ENCODE results near the gene GREB1. TPM values are rescaled to one million over a fixed set of nuclear protein-coding genes. Genes with fewer than 3 reads are reported as not detected.

The GREB1 gene
- total and polyA plus RNA-seq, 2 of the 4 experiments (the other 2 are of a cell fraction): 0.05 TPM; not detected in 1

DNA sequence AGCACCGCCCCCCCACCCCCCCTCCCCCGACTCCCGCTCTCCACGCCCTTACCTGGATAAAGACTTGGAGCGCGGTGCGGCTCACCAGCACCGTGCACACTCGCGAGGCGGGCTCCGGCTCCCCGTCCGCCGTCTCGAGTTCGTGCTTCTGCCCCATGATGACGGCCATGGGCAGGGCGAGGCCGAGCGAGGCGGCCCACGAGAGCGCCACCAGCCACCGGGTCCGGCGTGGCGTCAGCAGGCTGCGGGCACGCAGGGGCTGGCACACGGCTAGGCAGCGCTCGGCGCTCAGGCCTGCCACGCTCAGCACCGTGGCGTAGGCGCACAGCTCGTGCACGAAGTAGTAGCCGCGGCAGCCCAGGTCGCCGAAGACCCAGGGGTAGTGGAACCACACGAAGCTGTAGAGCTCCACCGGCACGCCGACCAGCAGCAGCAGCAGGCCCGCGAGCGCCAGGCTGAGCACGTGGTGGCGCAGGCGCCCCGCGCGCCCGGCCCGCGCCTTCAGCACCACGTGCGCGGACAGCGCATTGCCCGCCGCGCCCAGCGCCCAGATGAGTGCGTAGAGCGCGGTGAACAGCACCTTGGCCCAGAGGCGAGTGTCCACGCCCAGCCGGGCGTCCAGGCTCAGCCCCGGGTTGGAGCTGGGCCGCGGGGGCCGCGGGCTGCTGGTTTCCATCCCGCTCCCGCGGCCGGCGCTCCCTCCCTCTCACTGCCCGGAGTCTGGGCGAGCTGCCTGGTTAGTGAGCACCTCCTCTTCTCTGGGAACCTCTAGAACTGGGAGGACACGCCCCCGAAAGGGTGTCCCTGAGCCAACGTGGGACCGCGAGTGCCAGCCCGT, 135.8 kb downstream of the GREB1 start, which contains the start of gene NTSR2:
Gene NTSR2 (minus strand): TSS at position 742 of the 838 bp plus-strand sequence. CDS start 66 bp downstream, at position 676.
- H2AK5ac ChIP-seq (ENCODE audit: low read depth, low read length): no peak within 1 kb of the TSS
- intact Hi-C loops (cut with micrococcal nuclease): no loop called here
- TF ChIP-seq, protein P1, sequence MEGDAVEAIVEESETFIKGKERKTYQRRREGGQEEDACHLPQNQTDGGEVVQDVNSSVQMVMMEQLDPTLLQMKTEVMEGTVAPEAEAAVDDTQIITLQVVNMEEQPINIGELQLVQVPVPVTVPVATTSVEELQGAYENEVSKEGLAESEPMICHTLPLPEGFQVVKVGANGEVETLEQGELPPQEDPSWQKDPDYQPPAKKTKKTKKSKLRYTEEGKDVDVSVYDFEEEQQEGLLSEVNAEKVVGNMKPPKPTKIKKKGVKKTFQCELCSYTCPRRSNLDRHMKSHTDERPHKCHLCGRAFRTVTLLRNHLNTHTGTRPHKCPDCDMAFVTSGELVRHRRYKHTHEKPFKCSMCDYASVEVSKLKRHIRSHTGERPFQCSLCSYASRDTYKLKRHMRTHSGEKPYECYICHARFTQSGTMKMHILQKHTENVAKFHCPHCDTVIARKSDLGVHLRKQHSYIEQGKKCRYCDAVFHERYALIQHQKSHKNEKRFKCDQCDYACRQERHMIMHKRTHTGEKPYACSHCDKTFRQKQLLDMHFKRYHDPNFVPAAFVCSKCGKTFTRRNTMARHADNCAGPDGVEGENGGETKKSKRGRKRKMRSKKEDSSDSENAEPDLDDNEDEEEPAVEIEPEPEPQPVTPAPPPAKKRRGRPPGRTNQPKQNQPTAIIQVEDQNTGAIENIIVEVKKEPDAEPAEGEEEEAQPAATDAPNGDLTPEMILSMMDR (conservative IDR thresholded peaks at IDR 0.05; ENCODE audit: low read depth, low read length): 0 out of 2 replicates have a peak, but pooled peaks have one; percentile 15
- TF ChIP-seq MXI1 (IDR thresholded peaks at IDR 0.05; ENCODE audit: borderline replicate concordance, low read depth, low read length) (peak; percentile 98), SMC3 (IDR thresholded peaks at IDR 0.05; ENCODE audit: low read depth, low read length) (no peak), MAZ (IDR thresholded peaks at IDR 0.05; ENCODE audit: borderline replicate concordance, low read depth, low read length) (peak; percentile 16; the same call in 1 of the 2 replicates), POLR2A (IDR thresholded peaks at IDR 0.05; ENCODE audit: low read depth, low read length) (no peak), FOS (IDR thresholded peaks at IDR 0.05; ENCODE audit: low read depth, low read length) (no peak), RCOR1 (IDR thresholded peaks at IDR 0.05; ENCODE audit: insufficient replicate concordance, low read length) (peak; percentile 48), RAD21 (IDR thresholded peaks at IDR 0.05; ENCODE audit: low read length) (no peak; the same call in 1 of the 2 replicates)
- TF ChIP-seq, protein P2, sequence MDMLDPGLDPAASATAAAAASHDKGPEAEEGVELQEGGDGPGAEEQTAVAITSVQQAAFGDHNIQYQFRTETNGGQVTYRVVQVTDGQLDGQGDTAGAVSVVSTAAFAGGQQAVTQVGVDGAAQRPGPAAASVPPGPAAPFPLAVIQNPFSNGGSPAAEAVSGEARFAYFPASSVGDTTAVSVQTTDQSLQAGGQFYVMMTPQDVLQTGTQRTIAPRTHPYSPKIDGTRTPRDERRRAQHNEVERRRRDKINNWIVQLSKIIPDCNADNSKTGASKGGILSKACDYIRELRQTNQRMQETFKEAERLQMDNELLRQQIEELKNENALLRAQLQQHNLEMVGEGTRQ (IDR thresholded peaks at IDR 0.05; ENCODE audit: low read depth, low read length): peak; percentile 83

More for the DNA sequence above, 135.8 kb downstream of the GREB1 start, which contains the start of gene NTSR2:
- Histone ChIP-seq H4K5ac (ENCODE audit: low read depth, low read length) (no peak within 1 kb of the TSS), H3K23ac (ENCODE audit: low read depth, low read length) (no peak within 1 kb of the TSS), H3K18ac (ENCODE audit: low read depth, low read length) (no peak within 1 kb of the TSS), H3K27ac (ENCODE audit: insufficient read depth, low read length) (no peak within 1 kb of the TSS), H3K27me3 (ENCODE audit: control insufficient read depth, insufficient read depth, low read length) (peaks cover 58% of the 10 kb centered on the region), H3K79me1 (ENCODE audit: low read depth in 1 of 2, low read length in 2 of 2) (no peaks in the 10 kb centered on the region), H2BK120ac (ENCODE audit: low read depth, low read length) (no peak within 1 kb of the TSS), H3K9me3 (ENCODE audit: control insufficient read depth, insufficient read depth, low read length) (no peaks in the 10 kb centered on the region), H3K4me3 (ENCODE audit: insufficient read depth, low read depth, low read length) (no peak within 1 kb of the TSS), H2BK5ac (ENCODE audit: low read depth, low read length, poor library complexity, severe bottlenecking) (no peak within 1 kb of the TSS), H3K4me2 (ENCODE audit: low read depth, low read length) (no peak within 1 kb of the TSS; the same call in 1 of the 2 replicates), H4K20me1 (ENCODE audit: insufficient read depth, low read length) (no peaks in the 10 kb centered on the region), H3K4ac (ENCODE audit: low read depth, low read length) (no peak within 1 kb of the TSS), H2BK15ac (ENCODE audit: low read depth, low read length) (no peak within 1 kb of the TSS), H3K9ac (ENCODE audit: low read depth, low read length) (no peak within 1 kb of the TSS), H3K14ac (replicated peaks; ENCODE audit: low read depth, low read length) (no peak within 1 kb of the TSS), H2BK20ac (ENCODE audit: low read depth, low read length) (no peak within 1 kb of the TSS), H2AFZ (replicated peaks; ENCODE audit: low read length, poor library complexity) (peak within 1 kb of the TSS; percentile 26), H2AK9ac (replicated peaks; ENCODE audit: low read depth, low read length, poor library complexity) (peak within 1 kb of the TSS; percentile 50), H3K56ac (ENCODE audit: extremely low read depth, insufficient read depth, low read length) (no peak within 1 kb of the TSS), H4K91ac (ENCODE audit: insufficient read depth, low read depth, low read length) (no peak within 1 kb of the TSS), H3K36me3 (ENCODE audit: control insufficient read depth, insufficient read depth, low read length) (no peaks in the 10 kb centered on the region), H3K4me1 (ENCODE audit: control insufficient read depth, insufficient read depth, low read length) (peaks cover 2% of the 10 kb centered on the region; the same call in 1 of the 2 replicates), H4K8ac (ENCODE audit: low read depth in 2 of 2, low read length in 2 of 2) (no peak within 1 kb of the TSS), H3K9me1 (ENCODE audit: insufficient read depth, low read length) (0 out of 2 replicates have a peak, but pooled peaks cover 3% of the 10 kb centered on the region)
- no TSS peak for BruUV-seq (replicated peaks)
- dilution Hi-C loops (cut with HindIII; ENCODE audit: low sequenced_read_pairs, unreplicated experiment): no loop called here
- POLR2A ChIA-PET (ENCODE audit: unreplicated experiment): no interaction called here
- peak; percentile 98 for ATAC-seq (ENCODE audit: low read depth)
- peak; percentile 53 for DNase-seq
- CTCF ChIA-PET: interaction anchor here (1.1 kb wide), 2 partner anchors 12 to 18 kb away, joined by 4 to 5 read pairs; no protein-coding TSS in a partner anchor
- in situ Hi-C loops (cut with MboI; ENCODE audit: low sequenced_read_pairs): no loop called here
- 30% methylated on average over 43 of the region's 93 CpGs; no CpG with 5 or more reads in 1 of the 2 experiments for WGBS, 2 experiments (ENCODE audit: extremely low coverage in 2 of 2, insufficient read length in 1 of 2)

Measured in IMR-90 (cell line).